Kidney (tissue), 14 donors: ENCODE data around the gene LMNTD2. TPM values are rescaled to one million over a fixed set of nuclear protein-coding genes. Genes with fewer than 3 reads are reported as not detected.

Source experiments
- DNase-seq, 5 donors: peaks; one replicate each; pipeline ENCODE4 v3.0.0-alpha.2; 2013 to 2020
- FAIRE-seq: peaks from 2 replicates; lab custom pipeline; 2012; peaks lifted over from hg19 to GRCh38; lab: Jason Lieb, UNC
- H3K27ac ChIP-seq, 2 donors: one replicate each; pipeline ENCODE4 v1.7.0; 2013; ENCODE audit warnings: low read depth in 2 of 2, low read length in 2 of 2, inconsistent platforms in 1 of 2
- H3K27me3 ChIP-seq: one replicate; pipeline ENCODE4 v1.7.1; 2013; ENCODE audit warnings: low read length, inconsistent platforms; ENCODE audit not compliant: control insufficient read depth, insufficient read depth
- H3K36me3 ChIP-seq, 3 donors: one replicate each; pipeline versions ENCODE4 v1.7.0 to v1.7.1; 2013; ENCODE audit warnings: low read length in 3 of 3, control low read depth in 1 of 3, inconsistent platforms in 1 of 3; ENCODE audit not compliant: insufficient read depth in 3 of 3, control insufficient read depth in 2 of 3
- H3K4me1 ChIP-seq, 3 donors: one replicate each; pipeline versions ENCODE4 v1.7.0 to v1.7.1; 2013; ENCODE audit warnings: low read length in 3 of 3, inconsistent platforms in 1 of 3, low read depth in 1 of 3; ENCODE audit not compliant: control insufficient read depth in 2 of 3, insufficient read depth in 2 of 3
- H3K4me3 ChIP-seq, 3 donors: one replicate each; pipeline versions ENCODE4 v1.7.0 to v1.8.1; 2013; ENCODE audit warnings: low read length in 3 of 3, control low read depth in 1 of 3, inconsistent platforms in 1 of 3
- H3K9ac ChIP-seq, 3 donors: one replicate each; pipeline versions ENCODE4 v1.7.0 to v1.7.1; 2013; ENCODE audit warnings: low read length in 3 of 3, control low read depth in 1 of 3, inconsistent platforms in 1 of 3
- H3K9me3 ChIP-seq, 3 donors: one replicate each; pipeline versions ENCODE4 v1.7.0 to v1.7.1; 2013; ENCODE audit warnings: low read length in 3 of 3, control low read depth in 1 of 3, inconsistent platforms in 1 of 3; ENCODE audit not compliant: control insufficient read depth in 2 of 3, insufficient read depth in 1 of 3
- CTCF ChIP-seq: IDR thresholded peaks from 3 replicates; pipeline ENCODE4 v1.5.1; 2012; ENCODE audit warnings: mild to moderate bottlenecking, moderate library complexity, borderline replicate concordance; ENCODE audit not compliant: insufficient read depth; ENCODE audit errors: extremely low read depth
- intact Hi-C: fragments of 100-400 bp; cut with DNase I; formaldehyde crosslinking; loops from one replicate; pipeline ENCODE4 v1.11.1; 2022
- polyA plus RNA-seq: library from polyadenylated mRNA; stranded (reverse); fragments of 350-450 nt; fragmentation: Illumina TruSeq; extraction: RNeasy Lipid Tissue Mini Kit (QIAGEN cat#74804); gene quantifications from one replicate; pipeline ENCODE4 v1.2.3, GENCODE V29; 2014; ENCODE audit warnings: low read depth, low replicate concordance; ENCODE audit not compliant: insufficient read depth
- total RNA-seq: library from RNA; stranded (reverse); fragmentation: NEBNext Ultra II Directional; extraction: Animal tissue kit (Norgen Biotek cat#: 25700); gene quantifications from one replicate; pipeline ENCODE4 v1.2.1, GENCODE V29; 2021
- donor health status: control.
- donor health status: control.
- donor health status: control.
- donor health status: control.
- donor health status: control.
- donor health status: DM: yes; HTN: yes; CAD: no.
- donor health status: Normal renal cell carcinoma (clear cell type).

The LMNTD2 gene
- total and polyA plus RNA-seq, 2 donors from 2014 or later, result 6.2 to 8.0 TPM

DNA sequence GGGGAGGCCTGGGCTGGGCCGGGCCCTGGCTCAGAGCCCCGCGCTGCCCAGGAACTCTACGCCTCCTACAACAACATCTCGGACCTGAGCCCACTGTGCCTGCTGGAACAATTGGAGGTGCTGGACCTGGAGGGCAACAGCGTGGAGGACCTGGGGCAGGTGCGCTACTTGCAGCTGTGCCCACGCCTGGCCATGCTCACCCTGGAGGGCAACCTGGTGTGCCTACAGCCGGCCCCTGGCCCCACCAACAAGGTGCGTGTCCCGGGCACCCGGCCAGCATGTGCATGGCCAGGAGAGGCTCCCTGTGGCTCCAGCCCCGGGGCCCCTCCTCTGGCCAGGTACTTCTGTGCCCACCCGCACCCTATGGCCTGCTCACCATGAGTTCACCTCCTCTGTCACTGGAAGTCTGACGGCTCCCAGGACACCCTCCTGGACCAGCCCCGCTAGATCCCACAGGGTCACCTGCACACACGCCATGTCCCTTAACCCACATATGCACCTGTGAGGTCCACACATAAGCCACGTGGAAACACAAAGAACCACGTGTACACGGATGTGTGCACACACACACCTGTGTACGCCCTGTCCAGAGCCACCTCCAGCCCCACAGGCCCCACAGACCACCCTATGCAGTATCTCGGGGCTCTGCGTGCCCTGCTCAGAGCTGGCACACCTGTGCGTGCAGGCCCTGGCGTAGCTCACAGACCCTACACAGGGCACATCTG, 10.4 kb downstream of the LMNTD2 start:
- intact Hi-C loops, result loop anchor here (10.0 kb wide), 1 partner anchor 175 kb away; no protein-coding TSS in a partner anchor
- Histone ChIP-seq H3K36me3 (no peaks in the 10 kb centered on the region), H3K4me3 (no peak overlapping the region), H3K9me3 (no peaks in the 10 kb centered on the region), H3K27me3 (no peaks in the 10 kb centered on the region), H3K9ac (no peak overlapping the region), H3K4me1 (peaks cover 0 to 5% (median 0%) of the 10 kb centered on the region in 3 donors), H3K27ac (no peak overlapping the region)
- no peak for TF ChIP-seq CTCF
- DNase-seq, result peak in 1 of 5 donors; percentile 66
- FAIRE-seq, result no peak

GRCh38 chr11:548700-549603, 11.6 kb downstream of the LMNTD2 start:
- H3K36me3 ChIP-seq, result no peaks in the 10 kb centered on the region
- H3K9me3 ChIP-seq, result no peaks in the 10 kb centered on the region
- intact Hi-C loops, result no loop called here
- H3K9ac ChIP-seq, result no peak overlapping the region
- H3K27me3 ChIP-seq, result no peaks in the 10 kb centered on the region
- FAIRE-seq (no peak), DNase-seq (peak in 1 of 5 donors; percentile 66)
- H3K4me3 ChIP-seq, result no peak overlapping the region
- H3K27ac ChIP-seq, result no peak overlapping the region
- H3K4me1 ChIP-seq, result peaks cover 0 to 5% (median 0%) of the 10 kb centered on the region in 3 donors
- no peak for TF ChIP-seq CTCF

DNA sequence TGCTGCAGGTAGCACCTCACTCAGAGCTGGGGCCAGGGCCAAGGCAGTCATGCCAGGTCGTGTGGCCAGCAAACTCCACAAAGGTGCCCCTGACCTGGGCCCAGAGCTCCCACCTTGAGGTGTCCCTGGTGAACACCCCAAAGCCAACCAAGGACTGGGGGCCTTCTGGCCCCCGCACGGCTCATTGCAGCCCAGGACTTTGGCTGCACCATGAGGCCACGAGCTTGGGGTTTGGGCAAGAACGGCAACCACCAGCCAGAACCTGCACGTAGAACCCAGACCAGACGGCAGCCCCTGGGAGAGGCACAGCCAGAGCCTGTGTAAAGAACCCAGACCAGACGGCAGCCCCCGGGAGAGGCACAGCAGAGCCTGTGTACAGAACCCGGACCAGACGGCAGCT, 15.4 kb downstream of the LMNTD2 start:
- no peaks in the 10 kb centered on the region for H3K27me3 ChIP-seq
- no peak overlapping the region for H3K27ac ChIP-seq
- intact Hi-C loops, result no loop called here
- FAIRE-seq, result no peak
- H3K9ac ChIP-seq, result no peak overlapping the region
- no peak for TF ChIP-seq CTCF
- no peaks in the 10 kb centered on the region for H3K36me3 ChIP-seq
- DNase-seq, result no peak
- no peak overlapping the region for H3K4me3 ChIP-seq
- H3K4me1 ChIP-seq, result no peaks in the 10 kb centered on the region
- H3K9me3 ChIP-seq, result no peaks in the 10 kb centered on the region
